GM12878 (cell line): ENCODE measurements around the gene NUP214. TPM values are rescaled to one million over a fixed set of nuclear protein-coding genes. Genes with fewer than 3 reads are reported as not detected.

Experiments
- ATAC-seq: fragments of 200-7000 bp; cut with Tn5 transposase; 3 replicates; pipeline ENCODE4 v1.9.1; 2020; ENCODE audit warnings: mild to moderate bottlenecking, moderate library complexity
- BruUV-seq: library from RNA; stranded (reverse); fragments of 400-500 nt; replicated peaks from 2 replicates; lab custom pipeline; 2021; lab: Mats Ljungman, UMichigan
- CTCF ChIA-PET: fragments of 300-600 bp; sonication (Branson Sonifier 250); formaldehyde crosslinking; extraction: SDS; loops from one replicate; lab custom pipeline; 2021; ENCODE audit warnings: inconsistent platforms; lab: Yijun Ruan, JAX
- POLR2A ChIA-PET: fragments of 350-600 bp; formaldehyde crosslinking; extraction: SDS; loops from one replicate; lab custom pipeline; 2021; ENCODE audit warnings: inconsistent platforms; lab: Charles Lee
- RAD21 ChIA-PET: fragments of 300-600 bp; sonication (Branson Sonifier 250); formaldehyde crosslinking; loops from one replicate; lab custom pipeline; 2023; ENCODE audit warnings: antibody characterized with exemption; ENCODE audit not compliant: unreplicated experiment; lab: Charles Lee
- SMC1A ChIA-PET: fragments of 300-600 bp; sonication (Branson Sonifier 250); formaldehyde crosslinking; loops from one replicate; lab custom pipeline; 2023; ENCODE audit not compliant: unreplicated experiment, uncharacterized antibody; lab: Charles Lee
- DNase-seq: peaks from one replicate; pipeline ENCODE4 v3.0.0-alpha.2; 2011; ENCODE audit warnings: low read depth, low spot score
- FAIRE-seq: peaks from 3 replicates; lab custom pipeline; 2011; peaks lifted over from hg19 to GRCh38; lab: Jason Lieb, UNC
- H2AFZ ChIP-seq: 2 replicates; pipeline ENCODE4 v1.6.0; 2011; ENCODE audit warnings: low read depth, low read length, control low read depth; ENCODE audit not compliant: control insufficient read depth
- H3K27ac ChIP-seq: 2 replicates; pipeline ENCODE4 v1.5.1; 2011; ENCODE audit warnings: control low read depth; ENCODE audit not compliant: control insufficient read depth, insufficient read depth
- H3K27me3 ChIP-seq, 2 experiments: replicated peaks in 1 of 2; 2 replicates each; pipeline versions ENCODE4 v1.6.0 to v1.6.1; 2011; ENCODE audit warnings: low read length in 1 of 2; ENCODE audit not compliant: control insufficient read depth in 2 of 2, insufficient read depth in 2 of 2
- H3K36me3 ChIP-seq, 2 experiments: 2 replicates each; pipeline ENCODE4 v1.5.1; 2011; ENCODE audit warnings: low read length in 1 of 2; ENCODE audit not compliant: control insufficient read depth in 2 of 2, insufficient read depth in 2 of 2
- H3K4me1 ChIP-seq: 2 replicates; pipeline ENCODE4 v1.6.1; 2011; ENCODE audit warnings: mild to moderate bottlenecking, low read length, moderate library complexity, mixed read lengths; ENCODE audit not compliant: control insufficient read depth, insufficient read depth
- H3K4me2 ChIP-seq: 2 replicates; pipeline ENCODE4 v1.6.0; 2011; ENCODE audit warnings: control low read depth; ENCODE audit not compliant: control insufficient read depth, insufficient read depth
- H3K4me3 ChIP-seq: fragments of 200-600 bp; sonication (generic); 2 replicates; pipeline ENCODE4 v1.5.1; 2016
- H3K79me2 ChIP-seq: 2 replicates; pipeline ENCODE4 v1.6.0; 2011; ENCODE audit warnings: low read length; ENCODE audit not compliant: control insufficient read depth, insufficient read depth
- H3K9ac ChIP-seq: 2 replicates; pipeline ENCODE4 v1.8.0; 2011; ENCODE audit warnings: low read length, control low read depth, mixed read lengths; ENCODE audit not compliant: control insufficient read depth, insufficient read depth
- H3K9me3 ChIP-seq: replicated peaks from 3 replicates; pipeline ENCODE4 v1.5.1; 2011; ENCODE audit warnings: mild to moderate bottlenecking, low read length; ENCODE audit not compliant: control insufficient read depth, insufficient read depth
- H4K20me1 ChIP-seq: 2 replicates; pipeline ENCODE4 v1.6.0; 2011; ENCODE audit not compliant: control insufficient read depth, insufficient read depth
- BHLHE40 ChIP-seq, 2 experiments: fragments of 450-650 bp in 1 of 2; IDR thresholded peaks; 2 replicates each; pipeline ENCODE4 v1.6.1; 2011 to 2017; ENCODE audit warnings: low read depth in 2 of 2, borderline replicate concordance in 1 of 2, improper control_type of control experiment in 1 of 2, low read length in 1 of 2, mild to moderate bottlenecking in 1 of 2
- CEBPZ ChIP-seq: fragments of 150-350 bp; IDR thresholded peaks from 2 replicates; pipeline ENCODE4 v1.6.1; 2016; ENCODE audit warnings: low read depth, low read length
- CHD4 ChIP-seq: fragments of 200-600 bp; sonication (generic); IDR thresholded peaks from 2 replicates; pipeline ENCODE4 v1.6.1; 2016; ENCODE audit warnings: mild to moderate bottlenecking
- HDAC6 ChIP-seq: fragments of 200-600 bp; sonication (generic); IDR thresholded peaks from one replicate; pipeline ENCODE4 v1.8.0; 2017; ENCODE audit warnings: antibody characterized with exemption; ENCODE audit not compliant: unreplicated experiment
- JUNB ChIP-seq: IDR thresholded peaks from 2 replicates; pipeline ENCODE4 v1.6.1; 2016; ENCODE audit warnings: antibody characterized with exemption, mild to moderate bottlenecking
- NFXL1 ChIP-seq: fragments of 450-650 bp; IDR thresholded peaks from 2 replicates; pipeline ENCODE4 v1.6.1; 2017; ENCODE audit warnings: antibody characterized with exemption, mild to moderate bottlenecking, borderline replicate concordance
- NFYB ChIP-seq: IDR thresholded peaks from 2 replicates; pipeline ENCODE4 v1.6.1; 2011; ENCODE audit warnings: low read depth, mild to moderate bottlenecking, low read length, improper control_type of control experiment, moderate library complexity; ENCODE audit not compliant: insufficient read depth
- NR2C1 ChIP-seq: fragments of 450-650 bp; IDR thresholded peaks from 2 replicates; pipeline ENCODE4 v1.6.1; 2017; ENCODE audit warnings: antibody characterized with exemption, mild to moderate bottlenecking, moderate library complexity
- PKNOX1 ChIP-seq: fragments of 450-650 bp; IDR thresholded peaks from 2 replicates; pipeline ENCODE4 v1.6.1; 2016; ENCODE audit warnings: mild to moderate bottlenecking
- PRDM15 ChIP-seq: fragments of 450-650 bp; formaldehyde crosslinking; IDR thresholded peaks from 2 replicates; pipeline ENCODE4 v1.4.0; 2020; ENCODE audit warnings: mild to moderate bottlenecking, moderate library complexity
- RAD21 ChIP-seq: IDR thresholded peaks from 2 replicates; pipeline ENCODE4 v1.6.1; 2011; ENCODE audit warnings: mild to moderate bottlenecking, low read depth, low read length, moderate library complexity; ENCODE audit not compliant: insufficient read depth
- RAD51 ChIP-seq: fragments of 450-650 bp; IDR thresholded peaks from 2 replicates; pipeline ENCODE4 v1.6.1; 2016; ENCODE audit warnings: moderate library complexity, mild to moderate bottlenecking, inconsistent platforms
- SREBF2 ChIP-seq: IDR thresholded peaks from 2 replicates; pipeline ENCODE4 v1.6.1; 2012; ENCODE audit warnings: mild to moderate bottlenecking, low read length
- WRNIP1 ChIP-seq: IDR thresholded peaks from 2 replicates; pipeline ENCODE4 v1.6.1; 2011; ENCODE audit warnings: low read depth, low read length, improper control_type of control experiment, borderline replicate concordance
- ZNF274 ChIP-seq: IDR thresholded peaks from one replicate; pipeline ENCODE4 v1.8.0; 2011; ENCODE audit not compliant: insufficient read length, insufficient read depth
- WGBS: methylation state at CpG from one replicate; pipeline ENCODE4 v1.1.6; 2016; ENCODE audit warnings: low lambda C conversion rate; ENCODE audit not compliant: insufficient replicate concordance, insufficient coverage; ENCODE audit errors: missing lambda C conversion rate; 5-methylcytosine and 5-hydroxymethylcytosine counted together
- in situ Hi-C: fragments of 300-500 bp; cut with MboI; formaldehyde crosslinking; loops from 9 replicates; pipeline ENCODE4 v1.14.3; 2018; ENCODE audit warnings: mixed read lengths
- intact Hi-C: fragments of 100-400 bp; cut with micrococcal nuclease; formaldehyde crosslinking; loops from one replicate; pipeline ENCODE4 v1.14.2; 2022; ENCODE audit not compliant: unreplicated experiment
- polyA plus RNA-seq, 11 experiments: library from polyadenylated mRNA; depleted of rRNA in 4 of 11; unstranded in 6 of 11; stranded (reverse) in 5 of 11; fragments of >200 nt; fragmentation: Nextera tagmentation in 4 of 11; fragmentation: Illumina TruSeq in 1 of 11; extraction: Ambion mirVana in 4 of 11; extraction: Trizol in 1 of 11; gene quantifications; 1 replicate in 1 of 11; 2 replicates in 10 of 11; pipeline versions ENCODE4 v1.2.1 to v1.2.3, GENCODE V29; 2011 to 2016; ENCODE audit warnings: inconsistent platforms in 2 of 11, missing spikeins in 2 of 11, low read depth in 1 of 11
- total RNA-seq, 4 experiments: library from RNA; depleted of rRNA in 3 of 4; stranded (reverse); fragments of >200 nt in 3 of 4; fragmentation: Illumina TruSeq in 1 of 4; extraction: Trizol in 1 of 4; gene quantifications; 2 replicates each; pipeline versions ENCODE4 v1.2.1 to v1.2.3, GENCODE V29; 2013 to 2021

Gene NUP214
- total and polyA plus RNA-seq, 10 of the 15 experiments (the other 5 are each of a cell fraction or from before 2014, with no cell fraction given): 11.7 to 53.8 (median 17.6) TPM

GRCh38 chr9:131138676-131139075 is 13.3 kb downstream of the NUP214 start (continued):
- TF ChIP-seq CEBPZ (no peak), WRNIP1 (no peak), RAD21 (no peak), PKNOX1 (no peak)
- TF ChIP-seq, all 136 proteins: peak for 0

- ATAC-seq: no peak
- CTCF ChIA-PET: interaction anchor here (1.8 kb wide), 1 partner anchor 37 kb away, joined by 3 read pairs; no protein-coding TSS in a partner anchor
Measured at GRCh38 chr9:131140112-131140511, 14.7 kb downstream of the NUP214 start.

More at GRCh38 chr9:131140112-131140511, 14.7 kb downstream of the NUP214 start:
- Histone ChIP-seq H3K4me3 (no peak overlapping the region), H3K9ac (no peak overlapping the region), H3K4me1 (no peaks in the 10 kb centered on the region), H3K36me3 (peaks cover 18 to 25% of the 10 kb centered on the region in 2 experiments), H2AFZ (no peak overlapping the region), H3K9me3 (no peaks in the 10 kb centered on the region), H3K79me2 (no peaks in the 10 kb centered on the region), H3K27ac (no peak overlapping the region), H4K20me1 (no peaks in the 10 kb centered on the region), H3K4me2 (no peak overlapping the region), H3K27me3 (no peaks in the 10 kb centered on the region)
- in situ Hi-C loops: no loop called here
- FAIRE-seq (no peak), DNase-seq (no peak)
- RAD21 ChIA-PET: no interaction called here
- TF ChIP-seq JUNB (no peak), RAD51 (no peak), BHLHE40 (IDR thresholded peaks at IDR 0.05; ENCODE audit: borderline replicate concordance in 1 of 2, low read depth in 2 of 2, low read length in 1 of 2) (no peak), NFYB (no peak), ZNF274 (no peak), HDAC6 (no peak), SREBF2 (no peak), CHD4 (no peak), NR2C1 (no peak), PRDM15 (no peak), NFXL1 (no peak)
- intact Hi-C loops: no loop called here
- no TSS peak for BruUV-seq
- 96% methylated on average over 4 of the region's 4 CpGs for WGBS
- POLR2A ChIA-PET: no interaction called here
- SMC1A ChIA-PET: no interaction called here
